Measurements from ENCODE around the gene STK17B. TPM values are rescaled to one million over a fixed set of nuclear protein-coding genes. Genes with fewer than 3 reads are reported as not detected.

STK17B gene
- total and polyA plus RNA-seq, 2 of the 8 experiments (the other 6 are each of a cell fraction or from before 2014, with no cell fraction given) = 1.8 to 10.5 TPM

- peaks cover 12% of the 10 kb centered on the region in 2 experiments for H3K9me3 ChIP-seq (ENCODE audit: insufficient read depth in 2 of 2, low read depth in 1 of 2, low read length in 1 of 2)
- H3K79me1 ChIP-seq (ENCODE audit: low read depth, low read length) = no peaks in the 10 kb centered on the region
- no peak overlapping the region for H2AFZ ChIP-seq (ENCODE audit: low read length)
- H2BK15ac ChIP-seq (ENCODE audit: low read length) = no peak overlapping the region
- H3K56ac ChIP-seq (replicated peaks; ENCODE audit: insufficient read length, low read depth, low read length) = no peak overlapping the region
- H2BK12ac ChIP-seq (ENCODE audit: low read depth, low read length) = no peak overlapping the region
- no peak overlapping the region for H3K4me2 ChIP-seq (ENCODE audit: insufficient read depth in 1 of 2, low read depth in 2 of 2, low read length in 2 of 2)
- no peak overlapping the region for H3K18ac ChIP-seq (ENCODE audit: extremely low read depth, low read length)
- peaks cover 0 to 43% (median 18%) of the 10 kb centered on the region in 4 experiments; a peak in 4 of 8 replicates for H3K36me3 ChIP-seq (ENCODE audit: control insufficient read depth in 2 of 4, insufficient read depth in 4 of 4, low read length in 3 of 4)
- no peak overlapping the region for H3K27ac ChIP-seq (ENCODE audit: low read depth, low read length)
- 94% methylated on average over 2 of the region's 2 CpGs; no CpG with 5 or more reads in 1 of the 2 experiments for WGBS, 2 experiments (ENCODE audit: extremely low coverage in 1 of 2, insufficient coverage in 1 of 2, insufficient read length in 1 of 2, insufficient replicate concordance in 2 of 2, low coverage in 1 of 2, low lambda C conversion rate in 2 of 2, missing lambda C conversion rate in 1 of 2)
- H3K79me2 ChIP-seq (ENCODE audit: control insufficient read depth in 1 of 2, insufficient read depth in 2 of 2, low read length in 2 of 2) = no peaks in the 10 kb centered on the region
- H2BK120ac ChIP-seq (replicated peaks; ENCODE audit: low read depth, low read length) = no peak overlapping the region
- H3K23ac ChIP-seq (ENCODE audit: insufficient read length) = no peak overlapping the region
- H4K20me1 ChIP-seq (replicated peaks in 1 of 2; ENCODE audit: control insufficient read depth in 1 of 2, insufficient read depth in 2 of 2, low read length in 2 of 2) = no peaks in the 10 kb centered on the region
- no peak overlapping the region for H4K8ac ChIP-seq (ENCODE audit: extremely low read depth, insufficient read depth, low read length)
- H3K4me1 ChIP-seq (replicated peaks in 1 of 4; ENCODE audit: control insufficient read depth in 3 of 4, insufficient read depth in 4 of 4, low read length in 3 of 4) = peaks cover 0 to 3% (median 0%) of the 10 kb centered on the region in 4 experiments; a peak in 2 of 7 replicates
- H4K91ac ChIP-seq (replicated peaks; ENCODE audit: insufficient read length, low read length) = no peak overlapping the region
- H3K23me2 ChIP-seq (ENCODE audit: low read depth, low read length) = no peaks in the 10 kb centered on the region
- FAIRE-seq (no peak), DNase-seq (ENCODE audit: low read depth in 1 of 2, low spot score in 2 of 2) (no peak)
- no peak overlapping the region for H2BK5ac ChIP-seq (ENCODE audit: low read depth, low read length)
- H4K5ac ChIP-seq (ENCODE audit: insufficient read length, low read depth, low read length) = no peak overlapping the region
- ChIA-PET POLR2A (ENCODE audit: partially characterized antibody) (no interaction called here), CTCF (ENCODE audit: partially characterized antibody) (interaction anchor here (1.8 kb wide), 1 partner anchor 59 kb away, joined by 5 read pairs; no protein-coding TSS in a partner anchor)
- no peak overlapping the region for H3K4me3 ChIP-seq (ENCODE audit: extremely low read depth in 1 of 4, insufficient read depth in 2 of 4, low read depth in 3 of 4, low read length in 4 of 4)
- H3K9ac ChIP-seq (replicated peaks in 1 of 4; ENCODE audit: extremely low read depth in 1 of 4, low read depth in 3 of 4, low read length in 3 of 4) = no peak overlapping the region
- no peak overlapping the region for H3K14ac ChIP-seq (ENCODE audit: insufficient read length)
- H3K27me3 ChIP-seq (replicated peaks in 1 of 4; ENCODE audit: control insufficient read depth in 3 of 4, extremely low read depth in 1 of 4, insufficient read depth in 3 of 4, low read length in 3 of 4) = no peaks in the 10 kb centered on the region
- H3K4ac ChIP-seq (replicated peaks; ENCODE audit: insufficient read length, low read depth, low read length) = no peak overlapping the region
- no peak overlapping the region for H2BK20ac ChIP-seq (ENCODE audit: low read length)
- no peak overlapping the region for H2AK5ac ChIP-seq (ENCODE audit: low read depth, low read length)
- TF ChIP-seq SRF (IDR thresholded peaks at IDR 0.05; ENCODE audit: low read depth, low read length) = no peak
- no peak for TF ChIP-seq ATF2 (IDR thresholded peaks at IDR 0.05; ENCODE audit: low read length)
- TF ChIP-seq ATF3 (IDR thresholded peaks at IDR 0.05; ENCODE audit: insufficient read depth, low read depth, low read length) = no peak
- TF ChIP-seq GABPA (IDR thresholded peaks at IDR 0.05; ENCODE audit: borderline replicate concordance, insufficient read depth, low read length) = no peak
- TF ChIP-seq BACH1 (IDR thresholded peaks at IDR 0.05; ENCODE audit: low read length) = no peak
- TF ChIP-seq CTCF (IDR thresholded peaks at IDR 0.05; ENCODE audit: control extremely low read depth in 1 of 3, insufficient read depth in 1 of 3, low read depth in 1 of 3, low read length in 3 of 3) = no peak
- no peak for TF ChIP-seq SAP30 (IDR thresholded peaks at IDR 0.05; ENCODE audit: insufficient read depth, insufficient replicate concordance, low read length)
- TF ChIP-seq KDM1A (IDR thresholded peaks at IDR 0.05; ENCODE audit: borderline replicate concordance, low read length) = no peak
- no peak for TF ChIP-seq SP4 (IDR thresholded peaks at IDR 0.05; ENCODE audit: low read length)
Measured at GRCh38 chr2:196137271-196137670, 34.1 kb downstream of the STK17B start.

All from H1 (cell line).